HepG2 (cell line): ENCODE results near the gene LTB4R2. TPM values are rescaled to one million over a fixed set of nuclear protein-coding genes. Genes with fewer than 3 reads are reported as not detected.

Experiments
- ATAC-seq: fragments of 200-7000 bp; cut with Tn5 transposase; 3 replicates; pipeline ENCODE4 v1.9.1; 2020; ENCODE audit warnings: mild to moderate bottlenecking, moderate library complexity
- BruUV-seq: library from RNA; stranded (reverse); fragments of 400-500 nt; replicated peaks from 2 replicates; lab custom pipeline; 2021; lab: Mats Ljungman, UMichigan
- CTCF ChIA-PET: fragments of 300-600 bp; formaldehyde crosslinking; extraction: SDS; loops from one replicate; lab custom pipeline; 2021; ENCODE audit warnings: low total read pairs, inconsistent platforms, low intra/inter-chr PET ratio; lab: Yijun Ruan, JAX
- POLR2A ChIA-PET: fragments of 350-600 bp; sonication (Branson Sonifier 250); formaldehyde crosslinking; loops from one replicate; lab custom pipeline; 2020; ENCODE audit warnings: antibody characterized with exemption, inconsistent platforms; lab: Yijun Ruan, JAX
- DNase-seq: peaks from one replicate; pipeline ENCODE4 v3.0.0-alpha.2; 2015; ENCODE audit warnings: low spot score
- FAIRE-seq: peaks from 3 replicates; lab custom pipeline; 2011; peaks lifted over from hg19 to GRCh38; lab: Jason Lieb, UNC
- H2AFZ ChIP-seq: one replicate; pipeline ENCODE4 v1.6.1; 2011; ENCODE audit warnings: low read length, inconsistent platforms
- H3K27ac ChIP-seq: fragments of 300-600 bp; 3 replicates; pipeline ENCODE4 v1.8.0; 2011; ENCODE audit warnings: mixed run types, mild to moderate bottlenecking, mixed read lengths, low read length, inconsistent platforms; ENCODE audit not compliant: insufficient read depth; ENCODE audit errors: extremely low read length
- H3K27me3 ChIP-seq, 2 experiments: fragments of 200-600 bp in 1 of 2; 2 replicates in 1 of 2; 3 replicates in 1 of 2; pipeline versions ENCODE4 v1.6.0 to v1.8.0; 2011; ENCODE audit warnings: low read length in 2 of 2, mild to moderate bottlenecking in 2 of 2, moderate library complexity in 2 of 2, inconsistent platforms in 1 of 2; ENCODE audit not compliant: insufficient read depth in 2 of 2, control insufficient read depth in 1 of 2
- H3K36me3 ChIP-seq, 2 experiments: fragments of 200-600 bp in 1 of 2; replicated peaks in 1 of 2; 2 replicates in 1 of 2; 3 replicates in 1 of 2; pipeline versions ENCODE4 v1.5.1 to v1.8.0; 2011; ENCODE audit warnings: low read length in 2 of 2, inconsistent platforms in 1 of 2; ENCODE audit not compliant: insufficient read depth in 2 of 2, control insufficient read depth in 1 of 2
- H3K4me1 ChIP-seq: 2 replicates; pipeline ENCODE4 v1.5.1; 2012; ENCODE audit warnings: low read length, inconsistent platforms; ENCODE audit not compliant: insufficient read depth
- H3K4me2 ChIP-seq: 2 replicates; pipeline ENCODE4 v1.6.0; 2011; ENCODE audit warnings: low read depth, low read length, inconsistent platforms
- H3K4me3 ChIP-seq, 3 experiments: fragments of 200-600 bp in 1 of 3; sonication (generic), shearing (Covaris generic) in 1 of 3; replicated peaks in 1 of 3; 2 replicates each; pipeline ENCODE4 v1.5.1; 2011 to 2016; ENCODE audit warnings: low read length in 3 of 3, inconsistent platforms in 2 of 3, low read depth in 2 of 3, mild to moderate bottlenecking in 2 of 3, control low read depth in 1 of 3, mixed read lengths in 1 of 3; ENCODE audit not compliant: insufficient read depth in 1 of 3
- H3K79me2 ChIP-seq: one replicate; pipeline ENCODE4 v1.6.1; 2011; ENCODE audit warnings: low read length, inconsistent platforms; ENCODE audit not compliant: insufficient read depth
- H3K9ac ChIP-seq: 2 replicates; pipeline ENCODE4 v1.6.0; 2011; ENCODE audit warnings: mild to moderate bottlenecking, low read depth, low read length, inconsistent platforms; ENCODE audit not compliant: insufficient read depth
- H3K9me3 ChIP-seq: 2 replicates; pipeline ENCODE4 v1.5.1; 2012; ENCODE audit warnings: mild to moderate bottlenecking, low read length
- H4K20me1 ChIP-seq: 2 replicates; pipeline ENCODE4 v1.6.0; 2011; ENCODE audit warnings: inconsistent platforms, mild to moderate bottlenecking, low read length, moderate library complexity; ENCODE audit not compliant: insufficient read depth
- AGO1 ChIP-seq: fragments of 200-400 bp; formaldehyde crosslinking; IDR thresholded peaks from 2 replicates; pipeline ENCODE4 v1.6.1; 2017; ENCODE audit warnings: mild to moderate bottlenecking, low read depth, low read length, moderate library complexity; ENCODE audit not compliant: poor library complexity, severe bottlenecking
- BORCS8-MEF2B ChIP-seq: sonication (generic); formaldehyde crosslinking; IDR thresholded peaks from 2 replicates; pipeline ENCODE4 v1.8.0; 2022; ENCODE audit warnings: mild to moderate bottlenecking, missing genetic modification reagents
- CREM ChIP-seq, 2 experiments: sonication (generic) in 1 of 2; formaldehyde crosslinking in 1 of 2; IDR thresholded peaks; 2 replicates each; pipeline versions ENCODE4 v1.4.0 to v1.6.1; 2016 to 2020; ENCODE audit warnings: antibody characterized with exemption in 1 of 2, mild to moderate bottlenecking in 1 of 2, missing genetic modification reagents in 1 of 2
- DNMT1 ChIP-seq: sonication (generic); formaldehyde crosslinking; IDR thresholded peaks from 2 replicates; pipeline ENCODE4 v1.5.1; 2020; ENCODE audit warnings: mild to moderate bottlenecking, missing genetic modification reagents
- ESRRA ChIP-seq: sonication (generic); formaldehyde crosslinking; IDR thresholded peaks from 2 replicates; pipeline ENCODE4 v1.5.1; 2020; ENCODE audit warnings: mild to moderate bottlenecking, low read depth, missing genetic modification reagents
- FOXP1 ChIP-seq, 2 experiments: fragments of 450-650 bp in 1 of 2; IDR thresholded peaks; 2 replicates each; pipeline ENCODE4 v1.6.1; 2017 to 2018; ENCODE audit warnings: antibody characterized with exemption in 1 of 2
- HOXA3 ChIP-seq: sonication (generic); formaldehyde crosslinking; IDR thresholded peaks from 2 replicates; pipeline ENCODE4 v1.5.0; 2020; ENCODE audit warnings: missing genetic modification reagents
- MTA1 ChIP-seq: sonication (generic); formaldehyde crosslinking; IDR thresholded peaks from 2 replicates; pipeline ENCODE4 v1.4.0; 2020; ENCODE audit warnings: missing genetic modification reagents, mild to moderate bottlenecking, borderline replicate concordance
- NRL ChIP-seq: sonication (generic); formaldehyde crosslinking; IDR thresholded peaks from 2 replicates; pipeline ENCODE4 v1.5.0; 2020; ENCODE audit warnings: missing genetic modification reagents, mild to moderate bottlenecking, moderate library complexity, borderline replicate concordance
- RBFOX2 ChIP-seq: fragments of 200-400 bp; formaldehyde crosslinking; IDR thresholded peaks from 2 replicates; pipeline ENCODE4 v1.6.1; 2017; ENCODE audit warnings: low read depth, mild to moderate bottlenecking, low read length
- SAFB2 ChIP-seq: sonication (generic); formaldehyde crosslinking; IDR thresholded peaks from 2 replicates; pipeline ENCODE4 v1.5.1; 2020; ENCODE audit warnings: missing genetic modification reagents, low read depth, mild to moderate bottlenecking, borderline replicate concordance
- SMARCC2 ChIP-seq: fragments of 450-650 bp; IDR thresholded peaks from 2 replicates; pipeline ENCODE4 v1.6.1; 2017; ENCODE audit warnings: antibody characterized with exemption, mild to moderate bottlenecking
- TEAD3 ChIP-seq: optimal IDR thresholded peaks from 2 replicates; pipeline ENCODE3; 2016; ENCODE audit warnings: borderline replicate concordance
- ZBTB38 ChIP-seq: sonication (generic); formaldehyde crosslinking; IDR thresholded peaks from 2 replicates; pipeline ENCODE4 v1.5.1; 2020; ENCODE audit warnings: mild to moderate bottlenecking, missing genetic modification reagents
- ZFX ChIP-seq: sonication (generic); formaldehyde crosslinking; IDR thresholded peaks from 2 replicates; pipeline ENCODE4 v1.4.0; 2020; ENCODE audit warnings: mild to moderate bottlenecking, low read depth, missing genetic modification reagents, moderate library complexity
- ZFY ChIP-seq: sonication (generic); formaldehyde crosslinking; IDR thresholded peaks from 2 replicates; pipeline ENCODE4 v1.4.0; 2020; ENCODE audit warnings: missing genetic modification reagents
- ZMYM2 ChIP-seq: sonication (generic); formaldehyde crosslinking; IDR thresholded peaks from 2 replicates; pipeline ENCODE4 v1.8.0; 2022; ENCODE audit warnings: mild to moderate bottlenecking, missing genetic modification reagents
- ZNF329 ChIP-seq: sonication (generic); formaldehyde crosslinking; IDR thresholded peaks from 2 replicates; pipeline ENCODE4 v1.9.0; 2021; ENCODE audit warnings: low read depth, mild to moderate bottlenecking, missing genetic modification reagents
- ZNF607 ChIP-seq: sonication (generic); formaldehyde crosslinking; IDR thresholded peaks from 2 replicates; pipeline ENCODE4 v1.5.1; 2020; ENCODE audit warnings: missing genetic modification reagents, mild to moderate bottlenecking, borderline replicate concordance
- WGBS: methylation state at CpG from one replicate; pipeline ENCODE4 v1.1.6; 2017; ENCODE audit warnings: low lambda C conversion rate; 5-methylcytosine and 5-hydroxymethylcytosine counted together
- in situ Hi-C: cut with HindIII; loops from 2 replicates; pipeline ENCODE4 v1.10.0; 2017; ENCODE audit warnings: low pct_unique_long_range_greater_than_20kb; ENCODE audit not compliant: extremely low pct_ligation_motif_present
- intact Hi-C: fragments of 100-400 bp; cut with micrococcal nuclease; formaldehyde crosslinking; loops from one replicate; pipeline ENCODE4 v1.10.0; 2022; ENCODE audit not compliant: unreplicated experiment
- polyA plus RNA-seq, 8 experiments: library from polyadenylated mRNA; depleted of rRNA in 3 of 8; stranded (reverse) in 7 of 8; unstranded in 1 of 8; fragments of >200 nt; fragmentation: Illumina TruSeq in 4 of 8; extraction: Trizol in 4 of 8; gene quantifications; 2 replicates each; pipeline versions ENCODE4 v1.2.1 to v1.2.3, GENCODE V29; 2011 to 2016; ENCODE audit warnings: low read depth in 4 of 8, missing spikeins in 1 of 8, mixed read lengths in 1 of 8; ENCODE audit not compliant: insufficient read depth in 1 of 8
- total RNA-seq, 5 experiments: library from RNA; depleted of rRNA; stranded (reverse); fragments of >200 nt; fragmentation: Illumina TruSeq; extraction: Trizol; gene quantifications; 2 replicates each; pipeline ENCODE4 v1.2.3, GENCODE V29; 2016; ENCODE audit warnings: low read depth in 1 of 5
- TF ChIP-seq, protein P1 (sequence below): sonication (generic); formaldehyde crosslinking; IDR thresholded peaks from 2 replicates; pipeline ENCODE4 v1.4.0; 2020; ENCODE audit warnings: missing genetic modification reagents
- TF ChIP-seq, protein P2 (sequence below): sonication (generic); formaldehyde crosslinking; IDR thresholded peaks from 2 replicates; pipeline ENCODE4 v1.5.0; 2020; ENCODE audit warnings: missing genetic modification reagents

Gene LTB4R2
- total and polyA plus RNA-seq, 2 of the 13 experiments (the other 11 are each of a cell fraction or from before 2014, with no cell fraction given) = 3.9 to 6.9 TPM

DNA sequence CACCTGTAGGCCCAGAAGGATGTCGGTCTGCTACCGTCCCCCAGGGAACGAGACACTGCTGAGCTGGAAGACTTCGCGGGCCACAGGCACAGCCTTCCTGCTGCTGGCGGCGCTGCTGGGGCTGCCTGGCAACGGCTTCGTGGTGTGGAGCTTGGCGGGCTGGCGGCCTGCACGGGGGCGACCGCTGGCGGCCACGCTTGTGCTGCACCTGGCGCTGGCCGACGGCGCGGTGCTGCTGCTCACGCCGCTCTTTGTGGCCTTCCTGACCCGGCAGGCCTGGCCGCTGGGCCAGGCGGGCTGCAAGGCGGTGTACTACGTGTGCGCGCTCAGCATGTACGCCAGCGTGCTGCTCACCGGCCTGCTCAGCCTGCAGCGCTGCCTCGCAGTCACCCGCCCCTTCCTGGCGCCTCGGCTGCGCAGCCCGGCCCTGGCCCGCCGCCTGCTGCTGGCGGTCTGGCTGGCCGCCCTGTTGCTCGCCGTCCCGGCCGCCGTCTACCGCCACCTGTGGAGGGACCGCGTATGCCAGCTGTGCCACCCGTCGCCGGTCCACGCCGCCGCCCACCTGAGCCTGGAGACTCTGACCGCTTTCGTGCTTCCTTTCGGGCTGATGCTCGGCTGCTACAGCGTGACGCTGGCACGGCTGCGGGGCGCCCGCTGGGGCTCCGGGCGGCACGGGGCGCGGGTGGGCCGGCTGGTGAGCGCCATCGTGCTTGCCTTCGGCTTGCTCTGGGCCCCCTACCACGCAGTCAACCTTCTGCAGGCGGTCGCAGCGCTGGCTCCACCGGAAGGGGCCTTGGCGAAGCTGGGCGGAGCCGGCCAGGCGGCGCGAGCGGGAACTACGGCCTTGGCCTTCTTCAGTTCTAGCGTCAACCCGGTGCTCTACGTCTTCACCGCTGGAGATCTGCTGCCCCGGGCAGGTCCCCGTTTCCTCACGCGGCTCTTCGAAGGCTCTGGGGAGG is 985 bp downstream of the LTB4R2 start, which contains the start of gene LTB4R:
TSS of gene LTB4R (plus strand) at position 857 of the 959 bp plus-strand sequence. CDS start 4,150 bp downstream, outside the sequence.
- Histone ChIP-seq H2AFZ (no peak within 1 kb of the TSS), H3K9me3 (no peaks in the 10 kb centered on the region), H3K36me3 (peaks cover 9 to 11% of the 10 kb centered on the region in 2 experiments), H3K9ac (no peak within 1 kb of the TSS), H3K4me3 (no peak within 1 kb of the TSS), H3K27ac (peak within 1 kb of the TSS; percentile 4), H3K79me2 (peaks cover 9% of the 10 kb centered on the region), H3K4me1 (peaks cover 61% of the 10 kb centered on the region), H3K4me2 (no peak within 1 kb of the TSS), H3K27me3 (no peaks in the 10 kb centered on the region; a peak in 1 of 5 replicates), H4K20me1 (no peaks in the 10 kb centered on the region)
- in situ Hi-C loops = no loop called here
- intact Hi-C loops = no loop called here
- WGBS = 98% methylated on average over 99 of the region's 99 CpGs
- CTCF ChIA-PET = no interaction called here
- FAIRE-seq = no peak
- ATAC-seq = no peak
- POLR2A ChIA-PET = interaction anchor here (0.8 to 24.7 kb wide), 5 partner anchors 8 to 216 kb away, joined by 3 to 850 read pairs (median 4); partner anchors contain the start of genes CHMP4A, DHRS1, GMPR2 and NEDD8
- DNase-seq = no peak
- BruUV-seq = no TSS peak
- 0 out of 2 replicates have a peak, but pooled peaks have one; percentile 18 for TF ChIP-seq BORCS8-MEF2B (CRISPR knock-in tag)
- TF ChIP-seq, protein P1, sequence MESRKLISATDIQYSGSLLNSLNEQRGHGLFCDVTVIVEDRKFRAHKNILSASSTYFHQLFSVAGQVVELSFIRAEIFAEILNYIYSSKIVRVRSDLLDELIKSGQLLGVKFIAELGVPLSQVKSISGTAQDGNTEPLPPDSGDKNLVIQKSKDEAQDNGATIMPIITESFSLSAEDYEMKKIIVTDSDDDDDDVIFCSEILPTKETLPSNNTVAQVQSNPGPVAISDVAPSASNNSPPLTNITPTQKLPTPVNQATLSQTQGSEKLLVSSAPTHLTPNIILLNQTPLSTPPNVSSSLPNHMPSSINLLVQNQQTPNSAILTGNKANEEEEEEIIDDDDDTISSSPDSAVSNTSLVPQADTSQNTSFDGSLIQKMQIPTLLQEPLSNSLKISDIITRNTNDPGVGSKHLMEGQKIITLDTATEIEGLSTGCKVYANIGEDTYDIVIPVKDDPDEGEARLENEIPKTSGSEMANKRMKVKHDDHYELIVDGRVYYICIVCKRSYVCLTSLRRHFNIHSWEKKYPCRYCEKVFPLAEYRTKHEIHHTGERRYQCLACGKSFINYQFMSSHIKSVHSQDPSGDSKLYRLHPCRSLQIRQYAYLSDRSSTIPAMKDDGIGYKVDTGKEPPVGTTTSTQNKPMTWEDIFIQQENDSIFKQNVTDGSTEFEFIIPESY (CRISPR knock-in tag) = peak; percentile 82
- TF ChIP-seq, protein P2, sequence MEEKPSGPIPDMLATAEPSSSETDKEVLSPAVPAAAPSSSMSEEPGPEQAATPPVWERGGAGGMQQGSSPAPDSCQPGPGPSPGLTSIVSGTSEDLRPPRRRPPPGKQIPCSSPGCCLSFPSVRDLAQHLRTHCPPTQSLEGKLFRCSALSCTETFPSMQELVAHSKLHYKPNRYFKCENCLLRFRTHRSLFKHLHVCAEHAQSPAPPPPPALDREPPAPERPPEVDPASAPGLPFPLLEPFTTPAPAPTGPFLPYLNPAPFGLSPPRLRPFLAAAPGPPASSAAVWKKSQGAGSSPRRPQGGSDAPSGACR (CRISPR knock-in tag) = no peak
- peak; percentile 21; the same call in 1 of the 2 replicates for TF ChIP-seq ZBTB38 (CRISPR knock-in tag)
- no peak for TF ChIP-seq ZNF607
- 0 out of 2 replicates have a peak, but pooled peaks have one; percentile 3 for TF ChIP-seq NRL (CRISPR knock-in tag)
- TF ChIP-seq MTA1 (CRISPR knock-in tag) = 0 out of 2 replicates have a peak, but pooled peaks have one; percentile 18
- TF ChIP-seq RBFOX2 = peak; percentile 69
- TF ChIP-seq ZFY (CRISPR knock-in tag) = no peak
- 0 out of 2 replicates have a peak, but pooled peaks have one; percentile 26 for TF ChIP-seq ZFX (CRISPR knock-in tag)
- TF ChIP-seq FOXP1 (IDR thresholded peaks at IDR 0.05) = no peak
- TF ChIP-seq FOXP1 (CRISPR knock-in tag; IDR thresholded peaks at IDR 0.05) = no peak
- TF ChIP-seq SAFB2 = 0 out of 2 replicates have a peak, but pooled peaks have one; percentile 68
- no peak for TF ChIP-seq CREM (IDR thresholded peaks at IDR 0.05)
- TF ChIP-seq CREM (CRISPR knock-in tag; IDR thresholded peaks at IDR 0.05) = peak; percentile 39; the same call in 1 of the 2 replicates
- peak; percentile 33 for TF ChIP-seq HOXA3
- TF ChIP-seq DNMT1 = peak; percentile 57; the same call in 1 of the 2 replicates
- no peak for TF ChIP-seq SMARCC2
- peak; percentile 2 for TF ChIP-seq TEAD3 (CRISPR knock-in tag)
- TF ChIP-seq ESRRA = no peak
- no peak for TF ChIP-seq ZMYM2 (CRISPR knock-in tag)
- TF ChIP-seq ZNF329 = 0 out of 2 replicates have a peak, but pooled peaks have one; percentile 49
- peak; percentile 60 for TF ChIP-seq AGO1
